ENCODE data around the gene CHD5.

The CHD5 gene

GRCh38 chr1:6205849-6206519 is 25.9 kb upstream of the CHD5 start, which contains the start of gene RNF207:
TSS of gene RNF207 (plus strand) at chr1:6206119. CDS start at chr1:6206536, 417 bp downstream.
- no peak for ATAC-seq
- TF ChIP-seq PPARA (CRISPR knock-in tag; IDR thresholded peaks at IDR 0.05; ENCODE audit: borderline replicate concordance) (no peak), CREB5 (CRISPR knock-in tag; IDR thresholded peaks at IDR 0.05; ENCODE audit: low read depth) (no peak), SNAI2 (CRISPR knock-in tag; IDR thresholded peaks at IDR 0.05) (no peak), PATZ1 (CRISPR knock-in tag; IDR thresholded peaks at IDR 0.05; ENCODE audit: borderline replicate concordance) (no peak), ZFP3 (CRISPR knock-in tag; IDR thresholded peaks at IDR 0.05) (no peak), ZNF70 (CRISPR knock-in tag; IDR thresholded peaks at IDR 0.05) (no peak), GLIS3 (CRISPR knock-in tag; IDR thresholded peaks at IDR 0.05) (no peak), ESRRG (CRISPR knock-in tag; IDR thresholded peaks at IDR 0.05) (no peak), RARB (CRISPR knock-in tag; IDR thresholded peaks at IDR 0.05) (no peak), TOX (CRISPR knock-in tag; IDR thresholded peaks at IDR 0.05; ENCODE audit: borderline replicate concordance) (no peak), TSHZ2 (CRISPR knock-in tag; IDR thresholded peaks at IDR 0.05) (no peak), CSDC2 (CRISPR knock-in tag; IDR thresholded peaks at IDR 0.05) (no peak), ZC3H10 (CRISPR knock-in tag; IDR thresholded peaks at IDR 0.05) (no peak), TCF4 (CRISPR knock-in tag; IDR thresholded peaks at IDR 0.05; ENCODE audit: borderline replicate concordance) (no peak), BACH2 (CRISPR knock-in tag; IDR thresholded peaks at IDR 0.05; ENCODE audit: borderline replicate concordance) (no peak)

GRCh38 chr1:6202256-6202655 is 22.1 kb upstream of the CHD5 start:
- no peak for ATAC-seq

More at GRCh38 chr1:6202256-6202655, 22.1 kb upstream of the CHD5 start:
- no peak for TF ChIP-seq ISL1 (CRISPR knock-in tag; IDR thresholded peaks at IDR 0.05)
- TF ChIP-seq TSHZ2 (CRISPR knock-in tag; IDR thresholded peaks at IDR 0.05), result no peak
- TF ChIP-seq GLIS3 (CRISPR knock-in tag; IDR thresholded peaks at IDR 0.05), result no peak
- TF ChIP-seq PATZ1 (CRISPR knock-in tag; IDR thresholded peaks at IDR 0.05; ENCODE audit: borderline replicate concordance), result no peak
- no peak for TF ChIP-seq CSDC2 (CRISPR knock-in tag; IDR thresholded peaks at IDR 0.05)

Data from SK-N-SH treated with all-trans-retinoic acid at 6 μM for 48 hours (cell line).